ENCODE measurements around the gene SMIM12. TPM values are rescaled to one million over a fixed set of nuclear protein-coding genes. Genes with fewer than 3 reads are reported as not detected.

SMIM12 gene
- total and polyA plus RNA-seq, 4 donors = 11.9 to 60.8 (median 45.5) TPM

GRCh38 chr1:34898330-34898761 lies 38.8 kb upstream of the SMIM12 start:
- H3K36me3 ChIP-seq (ENCODE audit: control insufficient read depth in 4 of 4, insufficient read depth in 3 of 4, low read depth in 1 of 4, low read length in 3 of 4) = no peaks in the 10 kb centered on the region
- H3K4me1 ChIP-seq (ENCODE audit: control insufficient read depth in 4 of 4, insufficient read depth in 4 of 4, low read length in 3 of 4) = no peaks in the 10 kb centered on the region
- 41% methylated on average over 2 of the region's 2 CpGs for WGBS
- no peak for DNase-seq (ENCODE audit: low spot score)
- H3K4me3 ChIP-seq (ENCODE audit: low read depth in 1 of 3, low read length in 3 of 3) = no peak overlapping the region
- H3K27me3 ChIP-seq (ENCODE audit: control insufficient read depth in 4 of 4, insufficient read depth in 4 of 4, low read length in 3 of 4) = peaks cover 0 to 7% (median 0%) of the 10 kb centered on the region in 4 donors
- no peak overlapping the region for H3K9ac ChIP-seq (ENCODE audit: low read depth in 1 of 2, low read length in 2 of 2)
- TF ChIP-seq NR2F2 (IDR thresholded peaks at IDR 0.05) (no peak), JUND (IDR thresholded peaks at IDR 0.05) (no peak), RAD21 (IDR thresholded peaks at IDR 0.05) (no peak)
- TF ChIP-seq, protein P1, sequence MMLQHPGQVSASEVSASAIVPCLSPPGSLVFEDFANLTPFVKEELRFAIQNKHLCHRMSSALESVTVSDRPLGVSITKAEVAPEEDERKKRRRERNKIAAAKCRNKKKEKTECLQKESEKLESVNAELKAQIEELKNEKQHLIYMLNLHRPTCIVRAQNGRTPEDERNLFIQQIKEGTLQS (IDR thresholded peaks at IDR 0.05) = no peak
- peaks cover 0 to under 1% (median 0%) of the 10 kb centered on the region in 4 donors for H3K9me3 ChIP-seq (ENCODE audit: control insufficient read depth in 4 of 4, low read length in 3 of 4)
- no peak overlapping the region for H3K27ac ChIP-seq (ENCODE audit: low read depth in 1 of 2, low read length in 2 of 2)

- Histone ChIP-seq H3K9ac (ENCODE audit: low read depth in 1 of 2, low read length in 2 of 2) (no peak overlapping the region), H3K4me3 (ENCODE audit: low read depth in 1 of 3, low read length in 3 of 3) (no peak overlapping the region), H3K9me3 (ENCODE audit: control insufficient read depth in 4 of 4, low read length in 3 of 4) (peaks cover 0 to 6% (median 3%) of the 10 kb centered on the region in 4 donors), H3K4me1 (ENCODE audit: control insufficient read depth in 4 of 4, insufficient read depth in 4 of 4, low read length in 3 of 4) (no peaks in the 10 kb centered on the region), H3K36me3 (ENCODE audit: control insufficient read depth in 4 of 4, insufficient read depth in 3 of 4, low read depth in 1 of 4, low read length in 3 of 4) (no peaks in the 10 kb centered on the region), H3K27me3 (ENCODE audit: control insufficient read depth in 4 of 4, insufficient read depth in 4 of 4, low read length in 3 of 4) (peaks cover 0 to 7% (median 0%) of the 10 kb centered on the region in 4 donors), H3K27ac (ENCODE audit: low read depth in 1 of 2, low read length in 2 of 2) (no peak overlapping the region)
- 58% methylated on average over 1 of the region's 1 CpG for WGBS
- DNase-seq (ENCODE audit: low spot score) = no peak
- TF ChIP-seq HNF4A (conservative IDR thresholded peaks at IDR 0.05) (no peak), FOXA1 (IDR thresholded peaks at IDR 0.05) (no peak)
Observed at GRCh38 chr1:34896612-34897011, 37.1 kb upstream of the SMIM12 start.

GRCh38 chr1:34889705-34890104 lies 30.2 kb upstream of the SMIM12 start:
- peaks cover 6 to 11% (median 9%) of the 10 kb centered on the region in 4 donors for H3K27me3 ChIP-seq (ENCODE audit: control insufficient read depth in 4 of 4, insufficient read depth in 4 of 4, low read length in 3 of 4)
- TF ChIP-seq HNF4A (conservative IDR thresholded peaks at IDR 0.05) (no peak), RAD21 (IDR thresholded peaks at IDR 0.05) (no peak), FOXA2 (IDR thresholded peaks at IDR 0.05) (no peak), TAF1 (conservative IDR thresholded peaks at IDR 0.05) (no peak), YY1 (IDR thresholded peaks at IDR 0.05) (no peak), SP1 (IDR thresholded peaks at IDR 0.05) (no peak), GABPA (IDR thresholded peaks at IDR 0.05 in 1 of 2, conservative IDR thresholded peaks at IDR 0.05 in 1 of 2) (no peak), EGR1 (IDR thresholded peaks at IDR 0.05; ENCODE audit: low read depth in 2 of 2) (no peak), RXRA (IDR thresholded peaks at IDR 0.05) (no peak), JUND (IDR thresholded peaks at IDR 0.05) (no peak), FOXA1 (IDR thresholded peaks at IDR 0.05) (no peak), REST (IDR thresholded peaks at IDR 0.05) (no peak), NR2F2 (IDR thresholded peaks at IDR 0.05) (no peak), HNF4G (IDR thresholded peaks at IDR 0.05) (no peak)
- TF ChIP-seq, protein P2, sequence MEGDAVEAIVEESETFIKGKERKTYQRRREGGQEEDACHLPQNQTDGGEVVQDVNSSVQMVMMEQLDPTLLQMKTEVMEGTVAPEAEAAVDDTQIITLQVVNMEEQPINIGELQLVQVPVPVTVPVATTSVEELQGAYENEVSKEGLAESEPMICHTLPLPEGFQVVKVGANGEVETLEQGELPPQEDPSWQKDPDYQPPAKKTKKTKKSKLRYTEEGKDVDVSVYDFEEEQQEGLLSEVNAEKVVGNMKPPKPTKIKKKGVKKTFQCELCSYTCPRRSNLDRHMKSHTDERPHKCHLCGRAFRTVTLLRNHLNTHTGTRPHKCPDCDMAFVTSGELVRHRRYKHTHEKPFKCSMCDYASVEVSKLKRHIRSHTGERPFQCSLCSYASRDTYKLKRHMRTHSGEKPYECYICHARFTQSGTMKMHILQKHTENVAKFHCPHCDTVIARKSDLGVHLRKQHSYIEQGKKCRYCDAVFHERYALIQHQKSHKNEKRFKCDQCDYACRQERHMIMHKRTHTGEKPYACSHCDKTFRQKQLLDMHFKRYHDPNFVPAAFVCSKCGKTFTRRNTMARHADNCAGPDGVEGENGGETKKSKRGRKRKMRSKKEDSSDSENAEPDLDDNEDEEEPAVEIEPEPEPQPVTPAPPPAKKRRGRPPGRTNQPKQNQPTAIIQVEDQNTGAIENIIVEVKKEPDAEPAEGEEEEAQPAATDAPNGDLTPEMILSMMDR (IDR thresholded peaks at IDR 0.05; ENCODE audit: low read depth, low read length, missing input control) = no peak
- TF ChIP-seq, protein P3, sequence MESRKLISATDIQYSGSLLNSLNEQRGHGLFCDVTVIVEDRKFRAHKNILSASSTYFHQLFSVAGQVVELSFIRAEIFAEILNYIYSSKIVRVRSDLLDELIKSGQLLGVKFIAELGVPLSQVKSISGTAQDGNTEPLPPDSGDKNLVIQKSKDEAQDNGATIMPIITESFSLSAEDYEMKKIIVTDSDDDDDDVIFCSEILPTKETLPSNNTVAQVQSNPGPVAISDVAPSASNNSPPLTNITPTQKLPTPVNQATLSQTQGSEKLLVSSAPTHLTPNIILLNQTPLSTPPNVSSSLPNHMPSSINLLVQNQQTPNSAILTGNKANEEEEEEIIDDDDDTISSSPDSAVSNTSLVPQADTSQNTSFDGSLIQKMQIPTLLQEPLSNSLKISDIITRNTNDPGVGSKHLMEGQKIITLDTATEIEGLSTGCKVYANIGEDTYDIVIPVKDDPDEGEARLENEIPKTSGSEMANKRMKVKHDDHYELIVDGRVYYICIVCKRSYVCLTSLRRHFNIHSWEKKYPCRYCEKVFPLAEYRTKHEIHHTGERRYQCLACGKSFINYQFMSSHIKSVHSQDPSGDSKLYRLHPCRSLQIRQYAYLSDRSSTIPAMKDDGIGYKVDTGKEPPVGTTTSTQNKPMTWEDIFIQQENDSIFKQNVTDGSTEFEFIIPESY (IDR thresholded peaks at IDR 0.05) = no peak
- TF ChIP-seq, protein P1 (IDR thresholded peaks at IDR 0.05) = no peak
- TF ChIP-seq, protein P4, sequence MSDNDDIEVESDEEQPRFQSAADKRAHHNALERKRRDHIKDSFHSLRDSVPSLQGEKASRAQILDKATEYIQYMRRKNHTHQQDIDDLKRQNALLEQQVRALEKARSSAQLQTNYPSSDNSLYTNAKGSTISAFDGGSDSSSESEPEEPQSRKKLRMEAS (IDR thresholded peaks at IDR 0.05) = no peak
- no peak overlapping the region for H3K27ac ChIP-seq (ENCODE audit: low read depth in 1 of 2, low read length in 2 of 2)
- H3K9ac ChIP-seq (ENCODE audit: low read depth in 1 of 2, low read length in 2 of 2) = no peak overlapping the region
- WGBS = 64% methylated on average over 4 of the region's 4 CpGs
- no peak for DNase-seq (ENCODE audit: low spot score)
- H3K4me1 ChIP-seq (ENCODE audit: control insufficient read depth in 4 of 4, insufficient read depth in 4 of 4, low read length in 3 of 4) = peaks cover 0 to 8% (median 4%) of the 10 kb centered on the region in 4 donors
- no peaks in the 10 kb centered on the region for H3K36me3 ChIP-seq (ENCODE audit: control insufficient read depth in 4 of 4, insufficient read depth in 3 of 4, low read depth in 1 of 4, low read length in 3 of 4)
- H3K9me3 ChIP-seq (ENCODE audit: control insufficient read depth in 4 of 4, low read length in 3 of 4) = peaks cover 0 to 8% (median 3%) of the 10 kb centered on the region in 4 donors
- H3K4me3 ChIP-seq (ENCODE audit: low read depth in 1 of 3, low read length in 3 of 3) = no peak overlapping the region
